KOPT-K1 (cell line): ENCODE results near the gene CELA3A.

ENCODE experiments used
- H3K27ac ChIP-seq: fragments of 200-600 bp; sonication (generic); 2 replicates; pipeline ENCODE4 v1.5.1; 2016; ENCODE audit warnings: antibody characterized with exemption, mild to moderate bottlenecking, low read depth, low read length; ENCODE audit not compliant: poor library complexity, severe bottlenecking
- H3K36me3 ChIP-seq: fragments of 200-600 bp; sonication (generic); 2 replicates; pipeline ENCODE4 v1.5.1; 2017; ENCODE audit warnings: antibody characterized with exemption, mild to moderate bottlenecking, low read length, moderate library complexity; ENCODE audit not compliant: insufficient read depth
- H3K9me3 ChIP-seq: fragments of 200-600 bp; sonication (generic); 2 replicates; pipeline ENCODE4 v1.5.1; 2017; ENCODE audit warnings: antibody characterized with exemption, low read length, mild to moderate bottlenecking; ENCODE audit not compliant: insufficient read depth, poor library complexity, severe bottlenecking

The CELA3A gene

DNA sequence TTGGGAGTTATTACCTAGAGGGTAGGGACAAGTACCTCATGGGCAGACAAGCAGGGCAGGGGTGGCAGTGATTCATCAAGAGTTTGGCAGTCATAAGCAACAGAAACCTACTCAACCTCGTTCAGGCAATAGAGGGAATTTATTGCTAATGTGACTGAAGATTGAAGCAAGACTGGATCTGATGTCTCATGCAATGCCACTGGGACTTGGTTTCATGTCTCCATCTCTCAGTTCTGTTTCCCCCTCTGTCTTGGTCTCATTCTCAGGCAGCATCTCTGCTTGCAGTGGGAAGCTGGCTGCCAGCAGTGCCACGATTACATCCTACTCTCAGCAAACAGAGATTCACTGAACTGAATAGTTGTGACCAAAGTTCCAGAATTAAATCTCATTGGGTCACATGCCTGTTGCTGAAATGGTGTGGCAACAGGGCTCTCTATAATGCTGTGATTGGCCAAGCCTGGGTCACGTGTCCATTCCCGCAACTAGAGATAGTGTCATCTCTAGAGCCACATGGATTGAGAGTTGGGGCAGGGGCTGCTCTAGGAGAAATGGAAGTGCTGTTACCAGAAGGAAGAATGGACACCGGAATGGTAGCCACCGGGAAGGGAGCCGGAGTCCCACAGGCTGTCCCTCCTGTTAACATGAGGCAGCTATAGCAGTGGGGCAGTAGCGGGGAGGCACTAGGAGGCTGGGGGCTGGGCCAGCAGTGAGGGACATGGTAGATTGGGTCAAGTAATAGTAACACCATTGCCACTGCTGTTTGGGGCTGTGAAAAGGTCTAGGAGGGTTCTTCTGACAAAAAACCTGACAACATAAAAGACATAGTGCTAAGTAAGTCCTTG lies 47.1 kb downstream of the CELA3A start:
- H3K27ac ChIP-seq, result no peak overlapping the region
- H3K9me3 ChIP-seq, result no peaks in the 10 kb centered on the region
- H3K36me3 ChIP-seq, result no peaks in the 10 kb centered on the region

DNA sequence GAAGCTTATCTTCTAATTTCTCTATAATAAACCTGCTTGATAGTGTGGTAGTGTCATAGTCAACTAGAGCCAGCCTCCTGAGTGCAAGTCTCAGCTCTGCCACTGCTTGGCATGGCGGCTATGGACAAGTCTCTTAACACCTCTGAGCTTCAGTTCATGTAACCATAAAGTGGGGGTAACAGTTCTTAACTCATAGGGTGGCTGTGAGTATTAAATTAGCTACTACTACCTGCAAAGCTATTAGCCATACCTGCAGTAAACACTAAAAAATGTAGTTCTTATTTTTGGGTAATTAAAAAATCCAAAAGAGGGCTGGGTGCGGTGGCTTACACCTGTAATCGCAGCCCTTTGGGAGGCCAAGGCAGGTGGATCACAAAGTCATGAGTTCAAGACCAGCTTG lies 48.9 kb downstream of the CELA3A start:
- Histone ChIP-seq H3K27ac (no peak overlapping the region), H3K9me3 (no peaks in the 10 kb centered on the region), H3K36me3 (0 out of 2 replicates have a peak, but pooled peaks cover 3% of the 10 kb centered on the region)

DNA sequence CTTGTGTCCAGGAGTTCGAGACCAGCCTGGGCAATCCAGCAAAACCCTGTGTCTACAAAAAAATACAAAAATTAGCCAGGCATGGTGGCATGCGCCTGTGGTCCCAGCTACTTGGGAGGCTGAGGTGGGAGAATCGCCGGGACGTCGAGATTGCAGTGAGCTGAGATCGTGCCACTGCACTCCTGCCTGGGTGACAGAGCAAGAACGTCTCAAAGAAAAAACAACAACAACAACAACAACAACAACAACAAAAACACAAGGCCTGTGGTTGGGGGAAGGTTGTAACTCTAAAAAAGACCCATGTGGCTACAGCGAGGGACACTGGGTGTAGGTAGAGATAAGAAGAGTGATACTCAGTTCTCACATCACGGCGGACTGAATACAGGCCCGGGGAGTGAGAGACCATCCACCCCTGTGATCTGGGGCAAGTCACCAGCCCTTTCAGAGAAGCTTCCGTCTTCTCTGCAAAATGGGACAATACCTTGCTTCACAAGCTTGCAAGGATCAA lies 50.2 kb downstream of the CELA3A start:
- H3K9me3 ChIP-seq, result no peaks in the 10 kb centered on the region
- H3K36me3 ChIP-seq, result peaks cover 15% of the 10 kb centered on the region
- H3K27ac ChIP-seq, result peak overlapping the region; percentile 85

DNA sequence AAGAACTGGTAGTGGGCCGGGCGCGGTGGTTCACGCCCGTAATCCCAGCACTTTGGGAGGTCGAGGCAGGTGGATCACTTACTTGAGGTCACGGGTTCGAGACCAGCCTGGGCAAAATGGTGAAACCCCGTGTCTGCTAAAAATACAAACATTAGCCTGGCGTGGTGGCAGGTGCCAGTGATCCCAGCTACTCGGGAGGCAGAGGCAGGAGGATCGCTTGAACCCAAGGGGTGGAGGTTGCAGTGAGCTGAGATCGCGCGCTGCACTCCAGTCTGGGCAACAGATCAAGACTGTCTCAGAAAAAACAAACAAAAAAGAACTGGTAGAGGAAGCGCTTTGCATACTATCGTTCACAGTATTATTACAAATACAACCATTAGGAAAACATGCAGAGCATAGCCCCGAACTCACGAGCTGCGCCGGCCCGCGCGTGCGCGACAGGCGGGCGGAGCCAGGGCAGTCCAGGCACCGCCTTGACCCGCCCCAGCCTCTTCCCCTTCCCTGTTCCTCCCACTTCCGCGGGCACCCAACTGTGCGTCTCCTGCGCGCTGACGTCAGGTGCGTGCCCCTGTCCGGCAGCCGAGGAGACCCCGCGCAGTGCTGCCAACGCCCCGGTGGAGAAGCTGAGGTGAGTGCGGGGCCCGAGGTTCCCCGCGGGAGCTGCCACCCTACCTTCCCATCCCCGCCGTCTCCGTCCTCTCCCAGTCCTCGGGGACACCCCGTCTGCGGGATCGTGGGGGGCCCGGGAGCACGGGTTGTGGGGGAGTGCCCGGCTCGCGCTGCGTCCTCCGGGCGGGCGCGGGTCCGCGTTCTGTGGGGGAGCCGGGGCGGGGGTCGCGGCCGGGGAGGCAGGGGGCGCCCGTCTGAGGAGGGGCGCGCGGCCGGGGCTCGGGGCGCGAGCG lies 50.9 kb downstream of the CELA3A start, which contains the start of gene CDC42:
Gene CDC42, plus strand, starts transcription at position 595 of the 902 bp plus-strand sequence. CDS start 25,770 bp downstream, outside the sequence.
- no peaks in the 10 kb centered on the region for H3K9me3 ChIP-seq
- peaks cover 22% of the 10 kb centered on the region for H3K36me3 ChIP-seq
- peak within 1 kb of the TSS; percentile 85 for H3K27ac ChIP-seq

DNA sequence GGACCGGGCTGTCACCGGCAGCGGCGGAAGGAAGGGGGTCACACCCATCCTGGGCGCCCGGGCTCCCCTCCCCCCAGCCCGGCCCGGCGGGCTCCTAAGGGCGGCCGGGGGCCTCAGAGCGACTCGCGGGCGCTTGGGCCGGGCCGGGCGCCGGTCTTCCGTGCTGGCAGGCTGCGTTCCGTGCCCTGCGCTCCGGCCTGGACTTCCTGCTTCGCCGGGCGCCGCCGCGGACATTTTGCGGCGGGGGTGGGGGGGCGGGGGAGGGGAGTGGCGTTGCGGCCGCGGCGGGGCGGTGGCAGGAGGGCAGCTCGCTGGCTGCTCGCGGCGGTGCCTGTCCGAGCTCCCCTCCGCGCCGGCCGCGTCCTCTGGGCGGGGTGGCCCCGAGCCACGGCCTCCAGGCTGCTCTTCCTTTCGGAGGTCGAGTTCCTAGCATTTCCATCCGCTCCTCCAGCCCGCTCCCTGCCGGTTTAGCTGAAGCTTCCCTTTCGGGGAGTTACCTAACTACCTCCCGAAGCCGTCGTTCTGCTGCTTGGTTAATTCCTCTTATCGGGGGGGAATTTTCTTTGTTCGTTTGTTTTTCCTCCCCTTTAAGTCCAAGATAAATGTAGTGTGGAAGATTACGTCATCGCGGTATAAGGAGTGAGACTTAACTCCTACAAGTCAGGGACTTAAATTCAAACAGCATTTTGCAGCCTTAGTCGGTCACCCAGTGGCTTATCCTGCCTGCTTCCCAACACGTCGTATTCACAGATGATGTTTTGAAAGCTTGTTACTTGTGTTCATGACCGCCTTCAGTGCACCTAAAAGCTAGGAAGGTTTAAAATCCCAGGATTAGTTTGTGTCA lies 51.8 kb downstream of the CELA3A start:
- Histone ChIP-seq H3K9me3 (no peaks in the 10 kb centered on the region), H3K36me3 (peaks cover 30% of the 10 kb centered on the region), H3K27ac (peak overlapping the region; percentile 85)

DNA sequence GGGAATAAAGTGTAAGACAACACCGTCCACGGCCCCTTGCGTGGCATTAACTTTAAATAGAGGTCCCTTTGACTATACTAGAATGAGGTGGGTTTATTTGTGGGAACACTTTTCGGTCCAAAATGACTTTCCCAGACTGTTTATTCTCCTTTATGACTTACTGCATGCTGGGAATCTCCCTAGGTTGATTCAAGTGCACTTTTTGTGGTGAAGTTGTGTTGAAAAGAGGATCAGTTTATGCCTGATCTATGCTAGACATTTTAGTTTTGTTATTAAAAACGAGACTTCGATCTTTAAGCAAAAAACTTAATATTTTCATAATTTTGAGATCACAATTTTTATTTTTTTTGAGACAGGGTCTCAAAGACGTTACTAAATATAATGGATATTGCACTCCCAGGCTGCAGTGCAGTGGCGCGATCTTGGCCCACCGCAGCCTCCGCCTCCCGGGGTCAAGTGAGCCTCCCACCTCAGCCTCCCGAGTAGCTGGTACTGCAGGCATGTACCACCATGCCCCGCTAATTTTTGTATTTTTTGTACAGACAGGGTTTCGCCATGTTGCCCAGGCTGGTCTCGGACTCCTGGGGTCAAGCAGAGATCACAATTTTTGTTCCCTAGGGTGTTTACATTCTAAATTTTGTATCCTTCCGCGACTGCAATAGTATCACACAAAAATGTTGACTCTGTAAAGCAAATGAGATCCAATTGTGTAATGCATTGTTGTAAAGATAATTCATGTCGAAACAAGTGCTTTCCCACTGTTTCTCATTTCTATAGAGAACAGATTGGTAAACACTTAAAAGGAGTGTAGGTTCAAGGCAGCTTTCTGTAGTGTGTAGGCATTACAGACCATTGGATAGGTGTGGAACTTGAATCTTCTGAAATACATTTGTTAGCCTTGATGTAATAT lies 52.7 kb downstream of the CELA3A start:
- Histone ChIP-seq H3K27ac (peak overlapping the region; percentile 85), H3K36me3 (peaks cover 34% of the 10 kb centered on the region), H3K9me3 (no peaks in the 10 kb centered on the region)

DNA sequence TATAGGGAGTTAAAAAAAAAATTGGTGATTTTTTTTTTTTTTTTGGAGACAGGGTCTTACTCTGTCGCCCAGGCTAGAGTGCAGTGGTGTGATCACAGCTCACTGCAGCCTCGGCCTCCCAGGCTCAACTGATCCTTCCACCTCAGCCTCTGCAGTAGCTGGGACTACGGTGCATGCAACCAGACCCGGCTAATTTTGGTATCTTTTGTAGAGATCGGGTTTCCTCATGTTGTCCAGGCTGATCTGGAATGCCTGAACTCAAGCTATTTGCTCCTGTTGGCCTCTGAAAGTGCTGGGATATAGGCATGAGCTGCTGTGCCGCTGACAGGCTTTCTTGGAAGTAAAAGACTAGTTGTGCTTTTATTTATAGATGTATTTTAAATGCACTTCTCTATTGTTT lies 54.0 kb downstream of the CELA3A start:
- no peak overlapping the region for H3K27ac ChIP-seq
- H3K9me3 ChIP-seq, result no peaks in the 10 kb centered on the region
- peaks cover 34% of the 10 kb centered on the region for H3K36me3 ChIP-seq

DNA sequence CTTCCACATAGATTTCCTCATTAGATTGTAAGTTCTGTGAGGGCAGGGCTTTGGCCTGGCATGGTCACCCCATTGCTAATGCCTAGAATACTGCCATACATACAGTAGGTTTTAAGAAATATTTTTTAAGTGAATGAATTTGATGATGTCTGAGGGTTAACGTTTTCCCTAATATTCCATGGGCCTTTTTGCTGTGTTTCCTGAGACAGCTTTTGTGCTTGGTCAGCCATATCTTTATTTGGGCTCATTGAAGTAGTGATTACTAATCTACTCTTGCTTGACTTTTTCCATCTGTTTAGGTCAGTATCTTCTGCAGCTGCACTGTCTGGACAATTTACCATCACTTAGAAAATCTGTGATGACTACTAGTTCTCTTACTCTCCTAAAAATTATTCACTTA lies 54.6 kb downstream of the CELA3A start:
- no peak overlapping the region for H3K27ac ChIP-seq
- H3K9me3 ChIP-seq, result no peaks in the 10 kb centered on the region
- peaks cover 34% of the 10 kb centered on the region for H3K36me3 ChIP-seq

DNA sequence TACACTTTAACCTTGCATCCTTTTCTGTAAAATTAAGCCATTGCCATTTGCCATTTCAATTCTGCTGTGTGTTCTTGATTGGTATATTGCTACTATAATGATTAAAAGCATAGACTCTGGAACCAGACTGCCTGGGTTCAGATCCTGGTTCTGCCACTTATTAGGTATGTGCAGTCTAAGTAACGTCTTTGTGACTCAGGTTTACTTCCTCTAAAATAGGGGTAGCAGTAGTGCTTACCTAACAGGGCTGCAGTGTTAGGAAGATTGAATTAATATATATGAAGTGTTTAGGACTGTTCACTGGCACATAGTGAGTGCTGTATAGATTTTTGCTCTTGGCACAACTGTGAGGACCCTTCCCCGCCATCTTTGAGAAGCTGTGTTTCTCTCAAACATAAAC lies 55.5 kb downstream of the CELA3A start:
- Histone ChIP-seq H3K27ac (no peak overlapping the region), H3K9me3 (no peaks in the 10 kb centered on the region), H3K36me3 (peaks cover 34% of the 10 kb centered on the region)

DNA sequence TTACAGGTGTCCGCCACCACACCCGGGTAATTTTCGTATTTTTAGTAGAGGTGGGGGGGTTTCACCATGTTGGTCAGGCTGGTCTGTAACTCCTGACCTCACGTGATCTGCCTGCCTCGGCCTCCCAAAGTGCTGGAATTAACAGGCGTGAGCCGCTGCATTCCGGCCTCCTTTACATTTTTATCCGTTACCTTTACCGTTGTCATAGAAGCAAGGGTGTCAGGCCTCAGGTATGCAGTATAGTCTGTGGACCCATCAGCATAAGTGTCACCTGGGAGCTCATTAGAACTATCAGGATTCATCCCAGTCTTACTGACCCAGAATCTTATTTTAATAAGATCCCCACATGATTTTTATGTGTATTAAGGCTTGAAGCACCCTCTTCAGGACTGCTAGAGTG lies 56.4 kb downstream of the CELA3A start:
- Histone ChIP-seq H3K27ac (no peak overlapping the region), H3K9me3 (no peaks in the 10 kb centered on the region), H3K36me3 (peaks cover 36% of the 10 kb centered on the region)
